Loucy (cell line): ENCODE measurements around the gene CYSRT1.

Source experiments
- H2AFZ ChIP-seq: fragments of 200-600 bp; sonication (generic); 2 replicates; pipeline ENCODE4 v1.6.0; 2016; ENCODE audit warnings: antibody characterized with exemption, mild to moderate bottlenecking, low read length, moderate library complexity
- H3F3A ChIP-seq: fragments of 200-600 bp; 2 replicates; pipeline ENCODE4 v1.6.0; 2016; ENCODE audit warnings: antibody characterized with exemption, low read depth, mild to moderate bottlenecking
- H3K27me3 ChIP-seq: fragments of 200-600 bp; sonication (generic); 2 replicates; pipeline ENCODE4 v1.6.1; 2014; ENCODE audit warnings: low read length, mild to moderate bottlenecking; ENCODE audit not compliant: insufficient read depth, poor library complexity, severe bottlenecking
- H3K36me3 ChIP-seq: fragments of 200-600 bp; sonication (generic); 2 replicates; pipeline ENCODE4 v1.6.1; 2016; ENCODE audit warnings: low read length; ENCODE audit not compliant: insufficient read depth
- H3K4me1 ChIP-seq: fragments of 200-600 bp; sonication (generic); 2 replicates; pipeline ENCODE4 v1.5.1; 2014; ENCODE audit warnings: low read length, mild to moderate bottlenecking; ENCODE audit not compliant: insufficient read depth, poor library complexity, severe bottlenecking
- H3K4me2 ChIP-seq: fragments of 200-600 bp; sonication (generic); 2 replicates; pipeline ENCODE4 v1.6.0; 2014; ENCODE audit warnings: antibody characterized with exemption, low read length, low read depth, mild to moderate bottlenecking; ENCODE audit not compliant: poor library complexity, severe bottlenecking
- H3K4me3 ChIP-seq: fragments of 200-600 bp; sonication (generic); 2 replicates; pipeline ENCODE4 v1.5.1; 2014; ENCODE audit warnings: low read length, mild to moderate bottlenecking, mixed read lengths; ENCODE audit not compliant: poor library complexity, severe bottlenecking
- H3K79me2 ChIP-seq: fragments of 200-600 bp; sonication (generic); 2 replicates; pipeline ENCODE4 v1.6.1; 2014; ENCODE audit warnings: low read length; ENCODE audit not compliant: insufficient read depth
- H3K9ac ChIP-seq: fragments of 200-600 bp; sonication (generic); 2 replicates; pipeline ENCODE4 v1.6.0; 2014; ENCODE audit warnings: mild to moderate bottlenecking, low read depth, low read length, moderate library complexity; ENCODE audit not compliant: poor library complexity, severe bottlenecking
- H3K9me2 ChIP-seq: fragments of 200-600 bp; sonication (generic); replicated peaks from 2 replicates; pipeline ENCODE4 v1.6.1; 2016; ENCODE audit warnings: low read depth, low read length, mixed read lengths
- H3K9me3 ChIP-seq: fragments of 200-600 bp; sonication (generic); 2 replicates; pipeline ENCODE4 v1.6.1; 2014; ENCODE audit warnings: mild to moderate bottlenecking, antibody characterized with exemption, low read length, low read depth; ENCODE audit not compliant: insufficient read depth
- H4K20me1 ChIP-seq: fragments of 200-600 bp; sonication (generic); 2 replicates; pipeline ENCODE4 v1.6.0; 2014; ENCODE audit warnings: antibody characterized with exemption, low read length, mild to moderate bottlenecking; ENCODE audit not compliant: insufficient read depth, poor library complexity, severe bottlenecking
- CTCF ChIP-seq: fragments of 200-600 bp; sonication (generic); conservative IDR thresholded peaks from 2 replicates; pipeline ENCODE4 v1.5.1; 2014; ENCODE audit warnings: mild to moderate bottlenecking, antibody characterized with exemption, low read length
- EZH2phosphoT487 ChIP-seq: fragments of 200-600 bp; IDR thresholded peaks from 2 replicates; pipeline ENCODE4 v1.6.1; 2018; ENCODE audit warnings: antibody characterized with exemption, mild to moderate bottlenecking, moderate library complexity, borderline replicate concordance

CYSRT1 gene

GRCh38 chr9:137219757-137220316 is 5.1 kb upstream of the CYSRT1 start:
- H3K79me2 ChIP-seq = no peaks in the 10 kb centered on the region
- H3F3A ChIP-seq = no peaks in the 10 kb centered on the region
- no peaks in the 10 kb centered on the region for H3K36me3 ChIP-seq
- no peaks in the 10 kb centered on the region for H3K9me3 ChIP-seq
- no peaks in the 10 kb centered on the region for H4K20me1 ChIP-seq
- TF ChIP-seq CTCF (no peak), EZH2phosphoT487 (no peak)
- H2AFZ ChIP-seq = no peak overlapping the region
- no peaks in the 10 kb centered on the region for H3K27me3 ChIP-seq
- no peak overlapping the region for H3K4me2 ChIP-seq
- H3K4me1 ChIP-seq = peaks cover 16% of the 10 kb centered on the region
- no peak overlapping the region for H3K4me3 ChIP-seq
- no peak overlapping the region for H3K9ac ChIP-seq
- H3K9me2 ChIP-seq = no peaks in the 10 kb centered on the region

GRCh38 chr9:137220317-137221094 is 4.5 kb upstream of the CYSRT1 start:
- Histone ChIP-seq H3K27me3 (no peaks in the 10 kb centered on the region), H3K4me3 (no peak overlapping the region), H3K4me2 (no peak overlapping the region), H2AFZ (no peak overlapping the region), H4K20me1 (no peaks in the 10 kb centered on the region), H3K79me2 (no peaks in the 10 kb centered on the region), H3K9me3 (no peaks in the 10 kb centered on the region), H3K9ac (no peak overlapping the region), H3K9me2 (no peaks in the 10 kb centered on the region), H3F3A (no peaks in the 10 kb centered on the region), H3K36me3 (no peaks in the 10 kb centered on the region), H3K4me1 (peaks cover 21% of the 10 kb centered on the region)
- TF ChIP-seq CTCF (no peak), EZH2phosphoT487 (no peak)

GRCh38 chr9:137221095-137221505 is 3.9 kb upstream of the CYSRT1 start:
- Histone ChIP-seq H3K27me3 (no peaks in the 10 kb centered on the region), H3K36me3 (no peaks in the 10 kb centered on the region), H3K9me2 (no peaks in the 10 kb centered on the region), H2AFZ (no peak overlapping the region), H3K9ac (no peak overlapping the region), H3K4me2 (no peak overlapping the region), H3F3A (no peaks in the 10 kb centered on the region), H3K4me1 (peaks cover 21% of the 10 kb centered on the region), H3K9me3 (no peaks in the 10 kb centered on the region), H3K4me3 (no peak overlapping the region), H4K20me1 (no peaks in the 10 kb centered on the region), H3K79me2 (no peaks in the 10 kb centered on the region)
- no peak for TF ChIP-seq CTCF
